GM19035 (cell line): Measurements from ENCODE around the gene ARHGAP23.

Experiments
- ATAC-seq: cut with Tn5 transposase; IDR thresholded peaks from one replicate; pipeline ENCODE4 v1.9.1; 2021; ENCODE audit not compliant: unreplicated experiment

The ARHGAP23 gene

GRCh38 chr17:38440614-38441397 lies 12.5 kb downstream of the ARHGAP23 start:
- no peak for ATAC-seq

DNA sequence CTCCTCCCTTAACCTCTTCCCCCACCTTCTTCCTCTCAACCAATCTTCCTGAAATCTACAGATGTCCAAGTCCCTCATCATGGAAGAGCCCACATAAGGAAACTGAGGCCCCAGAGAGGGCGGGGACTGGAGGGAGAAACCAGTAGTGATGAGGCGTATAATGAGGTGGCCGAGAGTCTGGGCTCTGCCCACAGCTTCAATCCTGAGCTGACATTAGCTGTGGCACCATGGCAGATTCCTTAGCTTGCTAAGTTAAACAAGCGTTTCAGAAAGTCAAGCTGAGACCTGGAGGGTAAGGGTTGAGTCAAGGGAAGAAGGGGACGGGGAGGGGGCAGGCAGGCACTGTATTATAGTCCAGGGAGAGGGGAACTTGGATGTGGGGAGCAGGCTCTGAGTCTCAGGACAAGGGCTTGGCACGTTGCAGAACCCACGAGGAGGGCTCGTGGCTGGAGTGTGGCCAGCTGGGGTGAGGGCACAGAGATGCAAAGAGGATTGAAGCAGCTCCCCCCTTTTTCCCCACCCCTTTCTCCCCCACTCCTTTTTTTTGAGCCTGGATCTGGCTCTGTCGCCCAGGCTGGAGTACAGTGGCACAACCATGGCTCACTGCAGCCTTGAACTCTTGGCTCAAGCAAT lies 13.3 kb downstream of the ARHGAP23 start:
- no peak for ATAC-seq

- no peak for ATAC-seq
Measured at GRCh38 chr17:38442548-38442947, 14.3 kb downstream of the ARHGAP23 start.

DNA sequence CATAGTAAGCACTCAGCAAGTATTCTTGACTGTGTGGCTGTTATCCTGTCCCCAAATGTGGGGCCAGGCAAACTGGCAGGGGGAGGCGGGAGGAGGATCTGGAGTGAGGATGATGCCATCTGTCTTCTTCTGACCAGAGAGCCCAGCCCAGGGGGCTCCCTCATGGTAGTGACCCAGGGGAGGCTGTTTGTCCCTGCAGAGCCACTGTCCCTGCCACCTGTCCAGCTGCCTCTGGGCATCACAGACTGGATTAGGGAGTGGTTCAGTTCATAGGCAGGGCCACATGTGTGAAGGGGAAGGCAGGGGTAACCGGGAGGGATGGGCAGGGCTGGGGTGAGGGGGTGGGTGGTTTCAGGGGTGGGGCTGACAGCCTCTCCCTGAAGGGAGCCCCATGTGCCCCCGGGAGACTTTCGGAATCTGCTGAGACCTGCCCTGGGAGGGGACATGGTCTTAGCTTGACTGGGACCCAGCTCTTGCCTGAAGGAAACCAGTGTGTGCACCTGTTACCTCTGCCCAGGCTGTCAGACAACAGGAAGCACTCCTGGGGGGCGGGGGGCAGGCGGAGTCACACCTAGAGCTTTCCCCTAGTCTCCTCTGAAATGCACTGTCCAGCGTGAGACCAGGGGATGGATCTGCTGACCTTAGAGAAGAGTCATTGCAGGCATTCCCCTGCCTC lies 15.2 kb downstream of the ARHGAP23 start:
- no peak for ATAC-seq

DNA sequence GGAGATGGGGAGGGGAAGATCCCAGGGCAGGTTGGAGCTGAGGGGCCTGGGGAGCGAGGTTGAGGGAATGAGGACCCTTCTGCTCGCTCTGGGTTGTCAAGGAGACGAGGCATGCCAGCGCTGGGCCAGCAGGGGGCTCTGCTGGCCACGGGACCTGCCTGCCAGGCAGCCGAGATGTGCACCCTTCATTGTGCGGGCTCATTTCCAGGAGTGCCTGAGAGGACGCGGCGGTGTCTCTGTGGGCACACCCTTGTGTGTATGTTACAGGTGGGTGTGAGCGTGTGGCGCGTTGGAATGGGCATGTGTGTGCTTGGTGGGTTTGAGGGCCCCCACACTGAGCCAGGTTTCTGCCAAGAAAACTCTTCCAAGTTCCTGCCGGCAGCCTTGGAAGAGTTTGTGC lies 15.9 kb downstream of the ARHGAP23 start:
- ATAC-seq, result no peak

DNA sequence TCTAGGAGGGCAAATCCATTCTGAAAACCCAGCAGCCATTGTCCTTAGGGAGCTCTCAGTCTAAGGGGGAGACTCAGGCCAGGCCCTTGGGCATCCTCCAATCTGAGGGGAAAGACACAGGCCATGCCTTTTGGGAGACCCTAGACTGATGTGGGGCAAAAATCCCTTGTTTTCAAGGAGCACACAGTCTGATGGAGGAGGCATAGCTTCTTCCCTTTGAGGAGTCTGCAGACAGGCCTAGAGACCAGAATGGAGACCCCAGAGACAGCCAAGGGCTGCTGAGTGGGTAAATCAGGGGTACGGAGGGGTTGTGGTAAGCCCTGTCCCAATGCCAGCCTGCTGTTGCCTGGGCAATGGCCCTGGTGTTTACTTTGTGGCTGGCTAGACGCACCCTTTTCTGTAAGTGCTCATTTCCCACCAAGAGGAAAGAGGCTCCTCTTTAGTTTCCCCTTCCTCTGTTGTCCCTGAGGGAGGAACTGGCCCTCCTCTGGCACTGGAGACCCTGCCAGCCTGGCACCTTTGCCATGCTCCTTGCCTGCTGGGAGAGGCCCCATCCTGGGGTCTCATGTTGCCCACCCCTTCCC lies 19.3 kb downstream of the ARHGAP23 start:
- no peak for ATAC-seq

DNA sequence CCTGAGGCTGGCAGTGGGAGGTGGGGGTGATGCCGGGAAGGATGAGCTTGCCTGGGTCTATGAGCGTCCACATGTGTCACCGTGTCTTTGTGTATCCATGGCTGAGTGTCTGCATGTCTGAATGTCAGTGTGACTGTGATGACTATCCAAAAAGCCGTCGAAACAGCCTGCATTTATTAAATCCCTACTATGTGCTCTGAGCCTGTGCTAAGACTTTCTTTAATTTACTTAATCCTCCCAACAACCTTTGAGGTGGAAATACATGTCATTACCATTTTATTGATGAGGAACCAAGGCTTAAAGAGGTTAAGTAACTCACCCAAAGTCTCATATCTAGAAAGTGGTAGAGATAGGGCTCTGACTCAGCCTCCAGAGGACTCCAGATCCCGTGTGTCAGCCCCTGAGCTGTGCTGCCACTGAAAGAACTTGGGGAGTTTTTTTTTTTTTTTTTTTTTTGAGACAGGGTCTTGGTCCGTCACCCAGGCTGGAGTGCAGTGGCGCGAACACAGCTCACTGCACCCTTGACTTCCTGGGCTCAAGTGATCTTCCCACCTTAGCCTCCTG lies 20.0 kb downstream of the ARHGAP23 start:
- no peak for ATAC-seq

GRCh38 chr17:38449364-38449763 lies 21.1 kb downstream of the ARHGAP23 start:
- ATAC-seq, result no peak

DNA sequence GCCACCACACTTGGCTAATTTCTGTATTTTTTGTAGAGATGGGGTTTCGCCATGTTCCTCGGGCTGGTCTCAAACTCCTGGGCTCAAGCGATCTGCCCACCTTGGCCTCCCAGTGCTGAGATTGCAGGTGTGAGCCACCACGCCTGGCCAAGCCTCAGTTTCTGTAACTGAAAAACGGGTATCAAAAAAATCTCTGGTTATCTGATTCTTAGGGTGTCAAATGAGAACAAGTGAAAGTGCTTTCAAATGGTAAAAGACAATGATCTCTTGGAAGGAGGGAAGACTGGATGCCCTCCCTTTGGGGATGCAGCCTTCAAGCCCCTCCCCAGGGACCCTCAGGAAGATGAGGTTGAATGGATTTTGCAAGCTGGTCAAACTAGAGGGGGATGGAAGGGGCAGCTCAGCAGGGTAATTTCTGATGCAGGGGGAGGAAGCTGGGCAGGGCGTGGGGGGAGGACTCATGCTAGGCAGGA lies 22.3 kb downstream of the ARHGAP23 start:
- no peak for ATAC-seq

- no peak for ATAC-seq
Measured at GRCh38 chr17:38451030-38451839, 23.0 kb downstream of the ARHGAP23 start.

GRCh38 chr17:38451840-38452529 lies 23.7 kb downstream of the ARHGAP23 start:
- no peak for ATAC-seq

DNA sequence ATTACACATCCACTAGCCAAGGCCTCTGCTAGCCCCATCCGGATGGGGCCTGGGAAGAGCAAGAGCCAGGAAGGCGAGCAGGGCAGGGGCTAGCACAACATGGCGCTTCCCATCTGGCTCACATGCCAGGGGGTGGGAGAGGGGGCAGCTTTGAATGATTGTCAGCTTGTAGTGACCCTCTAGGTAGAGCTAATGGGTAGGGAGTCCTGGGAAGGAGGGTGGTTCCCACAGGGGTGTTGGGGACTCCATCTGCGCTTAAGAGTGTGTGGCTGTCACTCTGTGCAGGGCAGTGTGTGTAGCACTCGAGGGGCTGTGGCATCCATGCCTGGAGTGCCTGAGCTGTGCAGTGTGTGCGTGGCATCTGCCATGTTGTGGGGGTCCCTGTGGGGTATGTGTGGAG lies 24.5 kb downstream of the ARHGAP23 start:
- ATAC-seq, result no peak

- ATAC-seq, result no peak
Measured at GRCh38 chr17:38453951-38454421, 25.7 kb downstream of the ARHGAP23 start.

- no peak for ATAC-seq
Measured at GRCh38 chr17:38454532-38454931, 26.3 kb downstream of the ARHGAP23 start.

GRCh38 chr17:38455288-38455915 lies 27.1 kb downstream of the ARHGAP23 start:
- no peak for ATAC-seq

DNA sequence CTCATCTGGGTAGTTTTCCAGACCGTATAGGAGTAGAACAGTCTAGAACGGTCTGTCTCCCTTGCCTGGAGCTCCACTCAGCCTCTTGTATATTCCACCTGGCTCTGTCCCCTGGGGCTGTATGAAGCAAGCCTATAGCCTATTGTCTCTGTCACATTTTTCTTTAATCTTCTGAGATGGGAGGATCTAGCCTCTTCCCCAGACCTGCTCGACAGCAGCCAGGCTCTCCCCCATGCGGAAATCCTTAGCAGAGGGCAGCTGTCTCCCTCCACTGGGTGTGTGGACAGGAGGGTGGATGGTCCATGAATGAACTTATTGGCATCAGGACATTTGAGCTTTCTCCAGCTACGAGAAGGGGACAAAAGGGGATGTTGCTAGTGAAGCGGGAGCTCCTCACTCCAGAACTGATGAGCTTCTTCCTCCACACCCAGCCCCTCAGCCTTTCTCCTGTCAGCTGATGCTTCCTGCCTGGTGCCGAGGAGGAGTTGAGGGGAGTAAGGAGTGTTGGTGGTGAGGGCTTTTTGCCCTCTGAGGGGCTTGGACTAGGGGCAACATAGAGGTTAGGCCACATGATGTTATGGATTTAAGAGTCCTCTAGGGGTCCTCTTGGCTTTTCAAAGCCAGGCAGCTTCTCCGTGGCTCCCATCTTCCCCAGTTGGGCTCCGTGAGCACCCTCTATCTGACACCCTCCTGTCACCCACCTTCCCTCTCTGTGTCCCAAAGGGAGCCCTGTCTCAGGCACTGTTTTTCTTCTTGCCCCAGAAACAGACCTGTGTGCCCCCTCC lies 28.0 kb downstream of the ARHGAP23 start:
- no peak for ATAC-seq

- ATAC-seq, result no peak
Measured at GRCh38 chr17:38457577-38458371, 29.5 kb downstream of the ARHGAP23 start.

- ATAC-seq, result no peak
Measured at GRCh38 chr17:38458521-38458920, 30.3 kb downstream of the ARHGAP23 start.
